Chondrocyte (in vitro differentiated cells): ENCODE data around the gene JAKMIP2. TPM values are rescaled to one million over a fixed set of nuclear protein-coding genes. Genes with fewer than 3 reads are reported as not detected.

Source experiments
- DNase-seq: peaks from one replicate; pipeline ENCODE4 v3.0.0; 2021; ENCODE audit warnings: mixed read lengths, low spot score
- H3K27ac Mint-ChIP-seq: one replicate; pipeline ENCODE4 v1.8.0; 2021; ENCODE audit warnings: mild to moderate bottlenecking, moderate library complexity, mixed read lengths; ENCODE audit not compliant: unreplicated experiment
- H3K27me3 Mint-ChIP-seq: 2 replicates; pipeline ENCODE4 v1.8.0; 2021; ENCODE audit warnings: low read depth, mixed read lengths
- H3K36me3 Mint-ChIP-seq: 2 replicates; pipeline ENCODE4 v1.8.0; 2021; ENCODE audit warnings: low read depth, mixed read lengths
- H3K4me1 Mint-ChIP-seq: 2 replicates; pipeline ENCODE4 v1.8.0; 2021; ENCODE audit warnings: low read depth, mild to moderate bottlenecking, mixed read lengths
- H3K4me3 Mint-ChIP-seq: one replicate; pipeline ENCODE4 v1.8.0; 2021; ENCODE audit warnings: mild to moderate bottlenecking, moderate library complexity, mixed read lengths; ENCODE audit not compliant: unreplicated experiment
- H3K9me3 Mint-ChIP-seq: 2 replicates; pipeline ENCODE4 v1.8.0; 2021; ENCODE audit warnings: low read depth, mixed read lengths
- total RNA-seq: library from RNA; stranded (reverse); gene quantifications from 3 replicates; pipeline ENCODE4 v1.2.1, GENCODE V29; 2021
- TF ChIP-seq, protein P1 (sequence below): fragments of 200-600 bp; sonication (generic); IDR thresholded peaks from 2 replicates; pipeline ENCODE4 v1.5.0; 2021; ENCODE audit warnings: antibody characterized with exemption, mild to moderate bottlenecking, moderate library complexity

The JAKMIP2 gene
- total RNA-seq, 1 donor from 2014 or later: 7.1 TPM

- H3K4me3 Mint-ChIP-seq: no peak overlapping the region
- TF ChIP-seq, protein P1, sequence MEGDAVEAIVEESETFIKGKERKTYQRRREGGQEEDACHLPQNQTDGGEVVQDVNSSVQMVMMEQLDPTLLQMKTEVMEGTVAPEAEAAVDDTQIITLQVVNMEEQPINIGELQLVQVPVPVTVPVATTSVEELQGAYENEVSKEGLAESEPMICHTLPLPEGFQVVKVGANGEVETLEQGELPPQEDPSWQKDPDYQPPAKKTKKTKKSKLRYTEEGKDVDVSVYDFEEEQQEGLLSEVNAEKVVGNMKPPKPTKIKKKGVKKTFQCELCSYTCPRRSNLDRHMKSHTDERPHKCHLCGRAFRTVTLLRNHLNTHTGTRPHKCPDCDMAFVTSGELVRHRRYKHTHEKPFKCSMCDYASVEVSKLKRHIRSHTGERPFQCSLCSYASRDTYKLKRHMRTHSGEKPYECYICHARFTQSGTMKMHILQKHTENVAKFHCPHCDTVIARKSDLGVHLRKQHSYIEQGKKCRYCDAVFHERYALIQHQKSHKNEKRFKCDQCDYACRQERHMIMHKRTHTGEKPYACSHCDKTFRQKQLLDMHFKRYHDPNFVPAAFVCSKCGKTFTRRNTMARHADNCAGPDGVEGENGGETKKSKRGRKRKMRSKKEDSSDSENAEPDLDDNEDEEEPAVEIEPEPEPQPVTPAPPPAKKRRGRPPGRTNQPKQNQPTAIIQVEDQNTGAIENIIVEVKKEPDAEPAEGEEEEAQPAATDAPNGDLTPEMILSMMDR: no peak
- no peaks in the 10 kb centered on the region for H3K36me3 Mint-ChIP-seq
Observed at GRCh38 chr5:147711019-147711418, 71.5 kb downstream of the JAKMIP2 start.

DNA sequence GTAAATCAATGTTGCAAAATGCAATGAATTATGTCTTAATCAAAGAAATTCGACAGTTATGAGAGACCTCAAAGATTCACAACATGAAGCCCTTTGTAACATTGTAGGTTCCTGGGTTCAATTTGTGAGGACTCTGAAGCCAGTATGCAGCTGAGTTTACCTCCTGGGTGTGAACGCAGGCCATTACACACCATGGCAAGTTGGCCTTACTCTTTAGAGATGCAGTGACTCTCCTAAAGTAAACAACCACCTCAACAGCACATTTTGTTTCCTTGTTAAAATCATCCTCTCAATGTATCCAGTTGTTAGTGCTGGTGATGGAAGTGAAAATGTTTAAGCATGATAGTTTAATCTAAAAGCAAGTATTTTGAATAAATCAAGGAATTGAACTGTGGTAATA, 73.8 kb downstream of the JAKMIP2 start:
- Mint-ChIP-seq H3K27me3 (no peaks in the 10 kb centered on the region), H3K9me3 (no peaks in the 10 kb centered on the region), H3K4me1 (no peaks in the 10 kb centered on the region), H3K36me3 (no peaks in the 10 kb centered on the region), H3K4me3 (no peak overlapping the region), H3K27ac (no peak overlapping the region)
- DNase-seq: no peak
- TF ChIP-seq, protein P1: no peak

More at GRCh38 chr5:147711019-147711418, 71.5 kb downstream of the JAKMIP2 start:
- Mint-ChIP-seq H3K9me3 (no peaks in the 10 kb centered on the region), H3K27ac (no peak overlapping the region), H3K4me1 (peaks cover 10% of the 10 kb centered on the region), H3K27me3 (no peaks in the 10 kb centered on the region)
- DNase-seq: no peak

GRCh38 chr5:147704544-147704943, 78.0 kb downstream of the JAKMIP2 start:
- no peak for DNase-seq
- H3K36me3 Mint-ChIP-seq: no peaks in the 10 kb centered on the region
- H3K27ac Mint-ChIP-seq: no peak overlapping the region
- no peaks in the 10 kb centered on the region for H3K4me1 Mint-ChIP-seq
- no peaks in the 10 kb centered on the region for H3K9me3 Mint-ChIP-seq
- no peak overlapping the region for H3K4me3 Mint-ChIP-seq
- no peaks in the 10 kb centered on the region for H3K27me3 Mint-ChIP-seq
- TF ChIP-seq, protein P1: no peak

DNA sequence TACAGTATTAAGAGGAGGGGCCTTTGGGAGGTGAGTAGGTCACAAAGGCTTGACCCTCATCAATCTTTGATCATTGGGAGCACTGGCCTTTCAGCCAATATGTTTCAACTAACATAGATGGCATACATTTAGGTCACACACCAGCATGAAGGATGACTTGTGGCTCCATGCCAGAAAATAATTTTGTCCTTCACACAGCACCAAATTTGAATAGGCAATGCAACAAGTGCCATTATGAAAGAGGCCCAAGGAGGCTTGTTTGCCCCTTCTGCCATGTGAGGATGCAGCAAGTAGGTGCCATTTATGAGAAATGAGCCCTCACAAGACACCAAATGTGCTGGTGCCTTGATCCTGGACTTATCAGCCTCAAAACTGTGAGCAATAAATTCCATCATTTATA, 81.1 kb downstream of the JAKMIP2 start:
- H3K4me1 Mint-ChIP-seq: peaks cover 2% of the 10 kb centered on the region
- DNase-seq: no peak
- H3K9me3 Mint-ChIP-seq: peaks cover 6% of the 10 kb centered on the region
- no peak overlapping the region for H3K27ac Mint-ChIP-seq
- peaks cover 4% of the 10 kb centered on the region for H3K36me3 Mint-ChIP-seq
- no peak overlapping the region for H3K4me3 Mint-ChIP-seq
- no peaks in the 10 kb centered on the region for H3K27me3 Mint-ChIP-seq
- TF ChIP-seq, protein P1: no peak

DNA sequence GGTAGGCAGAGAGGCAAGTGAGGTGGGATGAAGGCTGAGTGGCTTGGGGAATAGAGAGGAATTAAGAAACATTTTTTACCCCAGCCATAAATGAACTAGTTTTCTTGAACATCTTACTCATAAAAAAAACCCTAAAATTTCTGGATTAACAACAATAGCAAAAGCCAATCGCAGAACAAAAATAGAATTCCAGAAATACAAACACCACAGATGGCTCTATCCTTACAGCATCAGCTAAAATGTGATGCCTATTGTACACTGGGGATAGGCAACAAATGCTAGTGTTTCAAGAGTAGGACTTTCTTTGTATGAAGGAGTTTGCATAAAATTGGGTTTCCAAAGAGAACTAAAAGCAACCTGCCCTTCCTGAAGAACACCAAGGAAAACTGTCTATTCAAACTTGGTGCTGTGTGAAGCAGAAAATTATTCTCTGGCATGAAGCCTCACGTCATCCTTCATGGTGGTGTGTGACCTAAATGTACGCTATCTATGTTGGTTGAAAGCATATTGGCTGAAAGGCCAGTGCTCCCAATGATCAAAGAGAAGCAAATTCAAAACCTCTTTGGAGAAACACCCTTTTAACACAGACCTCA, 82.9 kb downstream of the JAKMIP2 start:
- no peaks in the 10 kb centered on the region for H3K27me3 Mint-ChIP-seq
- TF ChIP-seq, protein P1: no peak
- H3K27ac Mint-ChIP-seq: no peak overlapping the region
- H3K9me3 Mint-ChIP-seq: peaks cover 6% of the 10 kb centered on the region
- H3K36me3 Mint-ChIP-seq: peaks cover 4% of the 10 kb centered on the region
- peaks cover 10% of the 10 kb centered on the region for H3K4me1 Mint-ChIP-seq
- H3K4me3 Mint-ChIP-seq: no peak overlapping the region
- DNase-seq: no peak
